Stimulated activated CD4-positive, alpha-beta T cell treated with anti-CD3 and anti-CD28 coated beads, Interleukin-2, amount 100 ng/mL, for 4 hours (primary cell): ENCODE results near the gene RBM34.
"Not testable (repeated sequence)": the region's sequence is repeated elsewhere in the genome, so short reads cannot be mapped to it uniquely, and the experiment has no call there.

ENCODE experiments used
- DNase-seq: peaks from one replicate; pipeline ENCODE4 v3.0.0-alpha.2; 2020; ENCODE audit warnings: low read depth

The RBM34 gene

DNA sequence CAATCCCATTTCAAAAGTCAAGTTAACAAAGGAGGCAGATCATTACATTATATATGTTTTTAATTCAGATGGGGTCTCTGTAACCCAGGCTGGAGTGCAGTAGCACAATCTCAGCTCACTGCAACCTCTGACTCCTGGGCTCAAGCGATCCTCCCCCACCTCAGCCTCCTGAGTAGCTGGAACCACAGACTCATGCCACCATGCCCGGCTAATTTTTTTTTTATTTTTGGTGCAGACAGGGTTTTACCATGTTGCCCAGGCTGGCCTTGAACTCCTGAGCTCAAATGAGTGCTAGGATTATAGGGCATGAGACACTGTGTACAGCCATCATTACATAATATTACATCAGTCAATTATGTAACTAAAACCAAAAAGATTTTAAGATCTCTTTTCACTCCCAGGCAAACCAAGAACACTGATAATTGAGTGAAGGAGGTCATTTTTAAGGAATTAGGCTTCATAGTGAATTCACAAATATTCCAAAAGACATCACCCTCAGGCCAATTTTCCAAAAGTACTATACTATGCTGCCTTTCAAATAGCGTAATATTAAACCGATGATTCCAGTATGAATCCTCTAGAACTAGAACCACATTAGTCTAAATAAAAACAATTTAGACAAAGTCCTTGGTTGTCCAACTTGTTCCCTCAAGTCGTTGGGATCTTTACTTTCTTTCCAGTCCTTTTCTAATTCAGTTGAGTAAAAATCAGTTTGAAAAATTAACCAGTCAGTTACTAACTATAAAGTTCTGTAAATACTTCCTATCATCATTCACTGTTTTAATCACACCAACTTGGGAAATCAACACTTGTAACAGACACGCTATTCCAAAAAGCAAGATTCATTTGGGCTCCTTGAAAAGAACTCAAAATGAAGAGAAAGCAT lies 48.5 kb downstream of the RBM34 start:
- DNase-seq = no peak

DNA sequence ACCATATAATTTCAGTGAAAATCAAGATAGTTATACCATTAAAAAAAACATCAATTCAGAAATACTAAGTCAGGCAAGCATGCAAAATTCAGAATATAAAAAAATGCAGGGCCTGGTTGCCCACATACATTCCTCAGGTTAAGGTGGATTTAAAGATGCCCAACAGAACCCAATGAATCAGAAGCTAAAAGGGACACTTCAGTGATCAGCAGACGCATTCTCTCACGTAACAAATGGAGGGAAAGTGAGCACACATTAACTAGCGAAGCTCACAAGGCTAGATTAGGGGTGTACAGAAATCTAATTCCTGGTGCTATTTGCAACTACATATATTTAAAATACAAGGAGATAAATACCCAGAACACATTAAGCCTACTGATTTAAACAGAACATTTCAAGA lies 49.9 kb downstream of the RBM34 start:
- DNase-seq = no peak

DNA sequence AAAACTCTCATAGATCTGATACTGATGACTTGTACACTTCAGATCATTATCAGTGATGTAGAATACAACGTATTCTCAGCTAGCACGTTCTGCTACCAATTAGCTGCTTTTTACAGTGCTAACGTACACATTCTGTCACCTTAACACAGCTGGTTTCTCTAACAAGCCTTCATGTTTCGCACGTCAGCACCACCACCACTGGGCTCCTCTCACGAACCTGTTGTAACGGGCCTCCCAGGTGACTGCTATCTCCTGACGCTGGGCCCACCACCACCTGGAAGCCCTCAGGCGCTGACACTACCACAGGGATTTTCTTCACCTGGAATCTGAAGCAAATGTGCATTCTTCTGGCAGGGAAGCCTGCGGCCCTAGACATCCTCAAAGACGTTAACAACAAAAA lies 52.2 kb downstream of the RBM34 start:
- DNase-seq = no peak

GRCh38 chr1:235108185-235108593 lies 52.9 kb downstream of the RBM34 start:
- DNase-seq = no peak

- DNase-seq = no peak
Measured at GRCh38 chr1:235107368-235108184, 53.5 kb downstream of the RBM34 start.

DNA sequence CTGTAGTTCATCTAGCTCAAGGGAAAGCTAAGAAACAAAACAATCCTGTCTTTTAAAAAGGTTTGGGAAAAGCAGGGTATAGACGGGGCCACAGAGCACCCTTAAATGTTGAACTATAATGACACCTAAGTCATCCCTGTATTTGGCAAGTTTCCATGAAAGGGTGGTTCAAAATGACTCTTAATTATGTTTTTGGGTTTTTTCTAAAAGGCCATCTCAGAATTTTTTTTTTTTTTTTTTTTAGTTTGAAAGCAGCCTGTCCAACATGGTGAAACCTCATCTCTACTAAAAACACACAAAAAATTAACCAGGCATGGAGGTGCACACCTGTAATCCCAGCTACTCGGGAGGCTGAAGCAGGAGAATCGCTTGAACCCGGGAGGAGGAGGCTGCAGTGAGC lies 54.6 kb downstream of the RBM34 start:
- no peak for DNase-seq

DNA sequence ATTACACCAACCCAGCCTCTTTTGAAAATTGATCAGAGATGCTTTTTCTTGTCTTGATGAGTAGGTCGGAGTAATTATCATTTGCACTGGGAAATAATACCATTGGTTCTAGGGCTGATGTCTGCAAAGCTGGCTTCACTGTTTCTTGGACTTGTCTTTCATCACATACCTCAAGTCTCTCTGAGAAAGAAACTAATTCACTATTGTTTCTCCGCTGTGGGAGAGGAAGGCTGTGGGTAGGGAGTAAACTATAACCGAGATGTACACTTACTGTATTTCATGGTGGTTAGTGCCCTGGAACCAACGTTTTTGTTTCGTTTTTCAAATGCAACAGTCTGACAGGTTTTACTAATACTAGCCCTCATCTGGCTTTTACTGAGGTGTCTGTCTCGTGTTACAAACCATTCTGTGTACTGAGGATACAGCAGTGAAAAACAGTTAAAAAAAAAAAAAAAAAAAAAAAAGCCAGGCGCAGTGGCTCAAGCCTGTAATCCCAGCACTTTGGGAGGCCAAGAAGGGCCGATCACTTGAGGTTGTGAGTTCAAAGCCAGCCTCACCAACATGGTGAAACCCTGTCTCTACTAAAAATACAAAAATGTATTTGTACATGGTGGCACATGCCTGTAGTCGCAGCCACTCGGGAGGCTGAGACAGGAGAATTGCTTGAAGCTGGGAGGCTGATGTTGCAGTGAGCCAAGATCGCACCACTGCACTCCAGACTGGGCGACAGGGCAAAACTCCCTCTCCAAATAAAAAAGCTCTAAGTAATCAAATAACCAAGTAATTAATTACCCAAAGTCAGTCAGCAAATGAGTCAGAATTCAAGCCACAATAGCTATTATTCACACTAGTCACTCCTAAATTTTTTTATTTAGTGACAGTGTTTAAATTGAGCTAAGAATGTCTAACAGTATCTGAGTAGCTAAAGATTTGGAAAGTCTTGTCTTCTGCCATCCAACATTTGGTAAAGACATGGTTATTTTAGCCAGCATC lies 55.7 kb downstream of the RBM34 start:
- DNase-seq = no peak

- no peak for DNase-seq
Measured at GRCh38 chr1:235102993-235103411, 58.0 kb downstream of the RBM34 start.

- DNase-seq = no peak
Measured at GRCh38 chr1:235102259-235102582, 58.8 kb downstream of the RBM34 start.

DNA sequence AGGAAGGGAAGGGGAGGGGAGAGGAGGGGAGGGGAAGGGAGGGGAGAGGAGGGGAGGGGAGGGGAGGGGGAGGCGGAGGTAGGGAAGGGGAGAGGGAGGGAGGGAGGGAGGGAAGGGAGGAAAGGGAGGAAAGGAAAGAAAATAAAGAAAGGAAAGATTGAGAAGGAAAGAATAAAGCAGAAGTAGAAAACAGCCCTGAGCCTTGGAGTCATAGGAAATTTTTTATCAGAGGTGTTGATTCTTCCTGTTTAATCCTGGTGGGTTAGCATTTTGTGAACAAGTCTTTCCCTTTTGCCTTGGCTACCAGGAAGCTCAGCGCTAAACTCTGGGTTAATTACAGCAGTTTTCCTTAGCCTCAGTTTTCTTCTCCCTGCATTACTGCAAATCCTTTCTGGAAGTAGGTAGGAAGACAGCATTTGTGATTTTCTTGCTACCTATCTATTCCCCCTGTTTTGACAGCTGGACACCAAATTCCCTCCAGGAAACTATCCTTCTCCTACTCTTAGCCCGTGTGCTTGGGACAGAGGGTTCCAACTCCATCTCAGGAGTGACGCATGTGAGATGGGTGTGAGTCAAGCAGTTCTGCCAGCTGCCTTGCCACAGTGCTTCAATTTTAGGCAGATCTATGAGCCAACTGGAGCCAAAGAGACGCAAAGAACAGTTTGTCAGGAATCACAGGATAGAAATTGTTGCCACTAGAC lies 59.3 kb downstream of the RBM34 start:
- no peak for DNase-seq

GRCh38 chr1:235100194-235100772 lies 60.8 kb downstream of the RBM34 start:
- DNase-seq = no peak

DNA sequence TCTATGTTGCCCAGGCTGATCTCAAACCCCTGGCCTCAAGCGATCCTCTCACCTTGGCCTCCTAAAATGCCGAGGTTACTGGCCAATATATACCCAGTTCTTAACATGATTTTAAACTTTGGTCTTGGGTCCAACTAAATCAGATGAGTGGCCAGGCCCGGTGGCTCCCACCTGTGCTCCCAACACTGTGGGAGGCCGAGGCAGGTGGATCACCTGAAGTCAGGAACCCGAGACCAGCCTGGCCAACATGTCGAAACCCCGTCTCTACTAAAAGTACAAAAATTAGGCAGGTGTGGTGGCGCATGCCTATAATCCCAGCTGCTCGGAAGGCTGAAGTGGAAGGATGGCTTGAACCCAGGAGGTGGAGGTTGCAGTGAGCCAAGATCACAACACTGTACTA lies 62.1 kb downstream of the RBM34 start:
- DNase-seq = no peak

- no peak for DNase-seq
Measured at GRCh38 chr1:235098547-235098946, 62.5 kb downstream of the RBM34 start.

GRCh38 chr1:235097501-235097900 lies 63.5 kb downstream of the RBM34 start:
- DNase-seq = not testable (repeated sequence)

DNA sequence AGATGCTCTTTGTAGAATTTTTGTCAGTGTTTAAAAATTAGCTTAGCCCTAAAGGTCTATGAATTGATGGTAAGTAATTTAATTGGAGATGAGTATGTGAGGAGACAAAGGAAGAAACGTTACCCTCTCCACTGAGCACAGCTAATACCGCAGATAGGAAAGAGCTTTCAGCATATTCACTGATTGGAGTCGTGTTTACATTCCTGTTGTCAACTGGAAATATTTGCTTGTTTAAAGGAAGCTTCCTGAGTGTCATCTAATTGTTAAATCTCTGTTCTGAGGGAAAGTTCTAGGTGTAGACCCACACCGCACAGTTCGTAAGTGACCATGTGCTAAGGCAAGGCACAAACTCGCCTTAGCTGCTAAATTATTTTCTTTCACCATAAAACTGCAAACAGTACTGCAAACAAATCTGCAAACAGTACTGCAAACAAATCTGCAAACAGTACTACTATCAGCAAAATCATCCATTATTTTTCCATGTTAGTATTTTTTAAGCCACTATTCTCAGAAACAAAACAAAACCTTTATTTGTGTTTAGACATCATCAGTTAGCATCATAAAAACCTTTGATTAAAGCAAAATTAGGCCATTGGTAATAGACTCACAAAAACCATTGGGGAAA lies 65.0 kb downstream of the RBM34 start:
- no peak for DNase-seq

GRCh38 chr1:235093696-235094592 lies 67.1 kb downstream of the RBM34 start:
- peak; percentile 71 for DNase-seq

GRCh38 chr1:235093013-235093695 lies 67.9 kb downstream of the RBM34 start:
- DNase-seq = no peak

GRCh38 chr1:235092415-235092814 lies 68.6 kb downstream of the RBM34 start:
- not testable (repeated sequence) for DNase-seq

GRCh38 chr1:235092045-235092406 lies 69.0 kb downstream of the RBM34 start:
- DNase-seq = not testable (repeated sequence)
